Progenitor cell of endocrine pancreas (in vitro differentiated cells): ENCODE data around the gene APC2. TPM values are rescaled to one million over a fixed set of nuclear protein-coding genes. Genes with fewer than 3 reads are reported as not detected.

Experiments
- DNase-seq: peaks from one replicate; pipeline ENCODE4 v3.0.0; 2021; ENCODE audit warnings: low spot score; ENCODE audit not compliant: unreplicated experiment
- H3K27ac Mint-ChIP-seq: 2 replicates; pipeline ENCODE4 v1.8.0; 2021; ENCODE audit warnings: mild to moderate bottlenecking, moderate library complexity, mixed read lengths
- H3K27me3 Mint-ChIP-seq: 2 replicates; pipeline ENCODE4 v1.8.0; 2021; ENCODE audit warnings: mixed read lengths
- H3K36me3 Mint-ChIP-seq: 2 replicates; pipeline ENCODE4 v1.8.0; 2022; ENCODE audit warnings: mixed read lengths; ENCODE audit not compliant: insufficient read depth
- H3K4me1 Mint-ChIP-seq: 2 replicates; pipeline ENCODE4 v1.8.0; 2021; ENCODE audit warnings: low read depth, mixed read lengths
- H3K4me3 Mint-ChIP-seq: 2 replicates; pipeline ENCODE4 v1.8.0; 2021; ENCODE audit warnings: low read depth, mild to moderate bottlenecking, moderate library complexity, mixed read lengths
- H3K9me3 Mint-ChIP-seq: 2 replicates; pipeline ENCODE4 v1.8.0; 2021; ENCODE audit warnings: low read depth, mixed read lengths
- CTCF ChIP-seq: fragments of 200-600 bp; sonication (generic); IDR thresholded peaks from one replicate; pipeline ENCODE4 v1.5.0; 2021; ENCODE audit warnings: antibody characterized with exemption, mild to moderate bottlenecking; ENCODE audit not compliant: unreplicated experiment
- total RNA-seq: library from RNA; stranded (reverse); gene quantifications from 2 replicates; pipeline ENCODE4 v1.2.1, GENCODE V29; 2021

The APC2 gene
- total RNA-seq, 1 donor from 2014 or later = 5.8 TPM

DNA sequence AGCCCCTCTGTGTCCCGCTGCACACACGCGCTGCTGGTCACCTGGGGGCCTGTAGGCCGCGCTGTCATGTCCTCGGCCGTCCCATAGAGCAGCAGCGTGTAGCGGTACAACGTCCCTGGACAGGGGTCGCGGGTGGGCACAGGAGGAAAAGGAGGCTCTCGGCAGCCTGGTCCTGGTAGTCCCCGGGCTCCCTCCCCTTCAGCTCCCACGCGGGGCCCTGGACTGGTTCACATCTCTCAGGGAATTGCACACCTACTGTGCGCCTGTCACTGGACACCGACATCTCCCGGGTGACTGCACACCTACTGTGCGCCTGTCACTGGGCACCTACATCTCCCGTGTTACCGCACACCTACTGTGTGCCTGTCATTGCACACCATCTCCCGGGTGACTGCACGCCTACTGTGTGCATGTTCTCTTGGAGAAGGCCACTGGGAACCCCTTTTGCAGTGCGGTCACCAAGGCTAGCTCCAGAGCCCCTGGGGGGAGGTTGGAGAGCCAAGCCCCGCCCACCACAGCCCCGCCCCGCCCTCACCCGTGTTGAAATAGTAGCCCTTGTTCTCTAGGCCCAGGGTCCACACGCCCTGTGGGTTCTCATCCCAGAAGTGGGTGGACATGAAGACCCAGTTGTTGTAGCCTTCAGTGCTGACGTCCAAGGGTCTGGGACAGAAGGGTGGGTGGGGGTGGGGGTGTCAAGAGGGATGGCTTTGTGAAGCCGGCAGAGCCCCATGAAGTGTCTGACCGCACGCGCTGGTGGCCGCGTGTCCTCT lies 32.6 kb downstream of the APC2 start:
- DNase-seq = no peak
- Mint-ChIP-seq H3K4me3 (no peak overlapping the region), H3K27me3 (no peaks in the 10 kb centered on the region), H3K9me3 (no peaks in the 10 kb centered on the region), H3K4me1 (peaks cover 6% of the 10 kb centered on the region), H3K36me3 (peaks cover 3% of the 10 kb centered on the region), H3K27ac (no peak overlapping the region)
- no peak for TF ChIP-seq CTCF

- peaks cover 3% of the 10 kb centered on the region for H3K36me3 Mint-ChIP-seq
- H3K9me3 Mint-ChIP-seq = no peaks in the 10 kb centered on the region
- H3K27me3 Mint-ChIP-seq = no peaks in the 10 kb centered on the region
- H3K4me3 Mint-ChIP-seq = no peak overlapping the region
- no peak overlapping the region for H3K27ac Mint-ChIP-seq
- DNase-seq = no peak
- no peak for TF ChIP-seq CTCF
- H3K4me1 Mint-ChIP-seq = peaks cover 4% of the 10 kb centered on the region
Measured at GRCh38 chr19:1483131-1483978, 33.4 kb downstream of the APC2 start.

GRCh38 chr19:1483979-1484428 lies 34.1 kb downstream of the APC2 start:
- H3K4me1 Mint-ChIP-seq = peaks cover 3% of the 10 kb centered on the region
- peaks cover 2% of the 10 kb centered on the region for H3K36me3 Mint-ChIP-seq
- no peak for TF ChIP-seq CTCF
- no peaks in the 10 kb centered on the region for H3K27me3 Mint-ChIP-seq
- no peak overlapping the region for H3K4me3 Mint-ChIP-seq
- no peak for DNase-seq
- no peak overlapping the region for H3K27ac Mint-ChIP-seq
- no peaks in the 10 kb centered on the region for H3K9me3 Mint-ChIP-seq

DNA sequence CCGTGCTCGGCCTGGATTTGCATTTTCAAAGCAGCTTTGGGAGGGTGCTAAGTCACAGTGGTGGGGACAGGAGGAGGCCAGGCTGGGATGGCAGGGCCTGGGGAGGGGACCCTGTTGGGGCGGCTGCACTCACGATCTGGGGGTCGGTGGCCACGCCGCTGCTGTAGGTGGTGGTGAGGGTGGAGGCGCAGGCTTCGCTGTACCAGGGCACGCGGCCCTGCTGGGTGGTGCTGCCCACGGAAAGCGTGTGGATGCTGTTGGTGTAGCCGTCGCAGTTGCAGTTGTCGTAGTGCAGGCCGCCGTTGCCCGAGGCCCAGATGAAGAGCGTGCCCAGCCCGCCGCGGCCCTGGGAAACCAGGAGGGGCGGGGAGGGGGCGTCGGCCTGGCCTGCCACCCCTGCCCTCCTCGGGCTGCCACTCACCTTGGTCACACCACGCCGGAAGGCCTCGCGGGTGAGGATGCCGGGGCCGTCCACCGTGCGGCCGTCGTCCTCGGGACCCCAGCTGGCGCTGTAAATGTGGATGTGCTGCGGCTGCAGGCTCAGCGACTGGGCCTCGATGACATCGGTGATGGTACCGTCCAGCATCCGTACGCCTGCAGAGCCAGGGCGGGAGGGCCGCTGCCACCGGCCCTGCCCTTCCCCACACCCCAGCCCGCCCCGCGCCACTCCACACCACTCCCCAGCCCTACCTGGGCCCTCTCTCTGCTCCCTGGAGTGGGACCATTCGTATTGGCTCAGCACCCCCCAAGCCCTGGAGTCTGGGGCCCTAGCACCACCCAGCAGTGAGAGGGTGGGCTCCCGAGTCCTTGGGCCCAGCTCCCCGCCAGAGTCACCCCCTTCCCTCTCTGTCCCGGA lies 37.0 kb downstream of the APC2 start:
- Mint-ChIP-seq H3K4me3 (no peak overlapping the region), H3K36me3 (no peaks in the 10 kb centered on the region), H3K9me3 (no peaks in the 10 kb centered on the region), H3K27me3 (peaks cover 5% of the 10 kb centered on the region), H3K27ac (no peak overlapping the region), H3K4me1 (peaks cover 9% of the 10 kb centered on the region)
- TF ChIP-seq CTCF = no peak
- DNase-seq = no peak
